ENCODE results near the gene KREMEN2. TPM values are rescaled to one million over a fixed set of nuclear protein-coding genes. Genes with fewer than 3 reads are reported as not detected.
A peak's percentile ranks its signal among the peaks of the same experiment; 100 is the strongest.

Gene KREMEN2
- total and polyA plus RNA-seq, 9 of the 15 experiments (the other 6 are each of a cell fraction or from before 2014, with no cell fraction given) = 0.04 to 7.7 (median 1.5) TPM; not detected in 1

DNA sequence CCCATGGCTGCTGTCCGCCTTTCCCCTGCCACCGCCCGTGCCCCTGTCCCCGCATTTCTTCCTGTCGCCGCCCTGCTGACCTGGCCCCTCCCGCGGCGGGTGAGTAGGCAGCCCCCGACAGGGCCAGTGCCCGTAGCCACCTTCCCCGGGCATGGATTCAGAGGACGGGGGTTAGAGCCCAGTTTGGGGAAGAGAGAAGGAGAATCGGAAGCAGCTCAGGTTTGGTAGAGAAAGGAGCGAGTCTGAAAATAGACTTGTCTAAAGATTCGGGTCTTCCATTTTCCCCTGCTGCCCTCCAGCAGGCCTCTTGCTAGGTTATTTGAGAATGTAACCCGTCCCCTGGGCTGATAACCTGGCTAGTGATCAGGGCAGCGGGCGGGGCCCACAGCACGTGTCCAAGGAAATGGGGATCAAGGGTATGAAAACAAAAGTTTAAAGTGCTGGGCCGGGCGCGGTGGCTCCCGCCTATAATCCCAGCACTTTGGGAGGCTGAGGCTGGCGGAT lies 40.8 kb downstream of the KREMEN2 start (continued):
- no peak for TF ChIP-seq ZNF589 (CRISPR knock-in tag; IDR thresholded peaks at IDR 0.05; ENCODE audit: low read depth)
- TF ChIP-seq, protein P1, sequence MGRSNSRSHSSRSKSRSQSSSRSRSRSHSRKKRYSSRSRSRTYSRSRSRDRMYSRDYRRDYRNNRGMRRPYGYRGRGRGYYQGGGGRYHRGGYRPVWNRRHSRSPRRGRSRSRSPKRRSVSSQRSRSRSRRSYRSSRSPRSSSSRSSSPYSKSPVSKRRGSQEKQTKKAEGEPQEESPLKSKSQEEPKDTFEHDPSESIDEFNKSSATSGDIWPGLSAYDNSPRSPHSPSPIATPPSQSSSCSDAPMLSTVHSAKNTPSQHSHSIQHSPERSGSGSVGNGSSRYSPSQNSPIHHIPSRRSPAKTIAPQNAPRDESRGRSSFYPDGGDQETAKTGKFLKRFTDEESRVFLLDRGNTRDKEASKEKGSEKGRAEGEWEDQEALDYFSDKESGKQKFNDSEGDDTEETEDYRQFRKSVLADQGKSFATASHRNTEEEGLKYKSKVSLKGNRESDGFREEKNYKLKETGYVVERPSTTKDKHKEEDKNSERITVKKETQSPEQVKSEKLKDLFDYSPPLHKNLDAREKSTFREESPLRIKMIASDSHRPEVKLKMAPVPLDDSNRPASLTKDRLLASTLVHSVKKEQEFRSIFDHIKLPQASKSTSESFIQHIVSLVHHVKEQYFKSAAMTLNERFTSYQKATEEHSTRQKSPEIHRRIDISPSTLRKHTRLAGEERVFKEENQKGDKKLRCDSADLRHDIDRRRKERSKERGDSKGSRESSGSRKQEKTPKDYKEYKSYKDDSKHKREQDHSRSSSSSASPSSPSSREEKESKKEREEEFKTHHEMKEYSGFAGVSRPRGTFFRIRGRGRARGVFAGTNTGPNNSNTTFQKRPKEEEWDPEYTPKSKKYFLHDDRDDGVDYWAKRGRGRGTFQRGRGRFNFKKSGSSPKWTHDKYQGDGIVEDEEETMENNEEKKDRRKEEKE (IDR thresholded peaks at IDR 0.05; ENCODE audit: borderline replicate concordance in 1 of 2, control insufficient read depth in 1 of 2, low read depth in 2 of 2, low read length in 1 of 2) = no peak
- TF ChIP-seq ZNF316 (IDR thresholded peaks at IDR 0.05) = no peak
- TF ChIP-seq ZNF184 (CRISPR knock-in tag; IDR thresholded peaks at IDR 0.05) = no peak
- TF ChIP-seq, protein P2, sequence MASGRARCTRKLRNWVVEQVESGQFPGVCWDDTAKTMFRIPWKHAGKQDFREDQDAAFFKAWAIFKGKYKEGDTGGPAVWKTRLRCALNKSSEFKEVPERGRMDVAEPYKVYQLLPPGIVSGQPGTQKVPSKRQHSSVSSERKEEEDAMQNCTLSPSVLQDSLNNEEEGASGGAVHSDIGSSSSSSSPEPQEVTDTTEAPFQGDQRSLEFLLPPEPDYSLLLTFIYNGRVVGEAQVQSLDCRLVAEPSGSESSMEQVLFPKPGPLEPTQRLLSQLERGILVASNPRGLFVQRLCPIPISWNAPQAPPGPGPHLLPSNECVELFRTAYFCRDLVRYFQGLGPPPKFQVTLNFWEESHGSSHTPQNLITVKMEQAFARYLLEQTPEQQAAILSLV (tag; IDR thresholded peaks at IDR 0.05) = no peak
- TF ChIP-seq HDAC6 (IDR thresholded peaks at IDR 0.05; ENCODE audit: low read depth, low read length) = no peak
- TF ChIP-seq, protein P3, sequence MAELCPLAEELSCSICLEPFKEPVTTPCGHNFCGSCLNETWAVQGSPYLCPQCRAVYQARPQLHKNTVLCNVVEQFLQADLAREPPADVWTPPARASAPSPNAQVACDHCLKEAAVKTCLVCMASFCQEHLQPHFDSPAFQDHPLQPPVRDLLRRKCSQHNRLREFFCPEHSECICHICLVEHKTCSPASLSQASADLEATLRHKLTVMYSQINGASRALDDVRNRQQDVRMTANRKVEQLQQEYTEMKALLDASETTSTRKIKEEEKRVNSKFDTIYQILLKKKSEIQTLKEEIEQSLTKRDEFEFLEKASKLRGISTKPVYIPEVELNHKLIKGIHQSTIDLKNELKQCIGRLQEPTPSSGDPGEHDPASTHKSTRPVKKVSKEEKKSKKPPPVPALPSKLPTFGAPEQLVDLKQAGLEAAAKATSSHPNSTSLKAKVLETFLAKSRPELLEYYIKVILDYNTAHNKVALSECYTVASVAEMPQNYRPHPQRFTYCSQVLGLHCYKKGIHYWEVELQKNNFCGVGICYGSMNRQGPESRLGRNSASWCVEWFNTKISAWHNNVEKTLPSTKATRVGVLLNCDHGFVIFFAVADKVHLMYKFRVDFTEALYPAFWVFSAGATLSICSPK (IDR thresholded peaks at IDR 0.05; ENCODE audit: borderline replicate concordance) = no peak
- TF ChIP-seq, protein P4, sequence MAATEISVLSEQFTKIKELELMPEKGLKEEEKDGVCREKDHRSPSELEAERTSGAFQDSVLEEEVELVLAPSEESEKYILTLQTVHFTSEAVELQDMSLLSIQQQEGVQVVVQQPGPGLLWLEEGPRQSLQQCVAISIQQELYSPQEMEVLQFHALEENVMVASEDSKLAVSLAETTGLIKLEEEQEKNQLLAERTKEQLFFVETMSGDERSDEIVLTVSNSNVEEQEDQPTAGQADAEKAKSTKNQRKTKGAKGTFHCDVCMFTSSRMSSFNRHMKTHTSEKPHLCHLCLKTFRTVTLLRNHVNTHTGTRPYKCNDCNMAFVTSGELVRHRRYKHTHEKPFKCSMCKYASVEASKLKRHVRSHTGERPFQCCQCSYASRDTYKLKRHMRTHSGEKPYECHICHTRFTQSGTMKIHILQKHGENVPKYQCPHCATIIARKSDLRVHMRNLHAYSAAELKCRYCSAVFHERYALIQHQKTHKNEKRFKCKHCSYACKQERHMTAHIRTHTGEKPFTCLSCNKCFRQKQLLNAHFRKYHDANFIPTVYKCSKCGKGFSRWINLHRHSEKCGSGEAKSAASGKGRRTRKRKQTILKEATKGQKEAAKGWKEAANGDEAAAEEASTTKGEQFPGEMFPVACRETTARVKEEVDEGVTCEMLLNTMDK (IDR thresholded peaks at IDR 0.05; ENCODE audit: borderline replicate concordance, insufficient read depth, low read depth, low read length, poor library complexity, severe bottlenecking) = no peak
- TF ChIP-seq, protein P5, sequence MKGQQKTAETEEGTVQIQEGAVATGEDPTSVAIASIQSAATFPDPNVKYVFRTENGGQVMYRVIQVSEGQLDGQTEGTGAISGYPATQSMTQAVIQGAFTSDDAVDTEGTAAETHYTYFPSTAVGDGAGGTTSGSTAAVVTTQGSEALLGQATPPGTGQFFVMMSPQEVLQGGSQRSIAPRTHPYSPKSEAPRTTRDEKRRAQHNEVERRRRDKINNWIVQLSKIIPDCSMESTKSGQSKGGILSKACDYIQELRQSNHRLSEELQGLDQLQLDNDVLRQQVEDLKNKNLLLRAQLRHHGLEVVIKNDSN (CRISPR knock-in tag; IDR thresholded peaks at IDR 0.05) = peak; percentile 60
- TF ChIP-seq, protein P6, sequence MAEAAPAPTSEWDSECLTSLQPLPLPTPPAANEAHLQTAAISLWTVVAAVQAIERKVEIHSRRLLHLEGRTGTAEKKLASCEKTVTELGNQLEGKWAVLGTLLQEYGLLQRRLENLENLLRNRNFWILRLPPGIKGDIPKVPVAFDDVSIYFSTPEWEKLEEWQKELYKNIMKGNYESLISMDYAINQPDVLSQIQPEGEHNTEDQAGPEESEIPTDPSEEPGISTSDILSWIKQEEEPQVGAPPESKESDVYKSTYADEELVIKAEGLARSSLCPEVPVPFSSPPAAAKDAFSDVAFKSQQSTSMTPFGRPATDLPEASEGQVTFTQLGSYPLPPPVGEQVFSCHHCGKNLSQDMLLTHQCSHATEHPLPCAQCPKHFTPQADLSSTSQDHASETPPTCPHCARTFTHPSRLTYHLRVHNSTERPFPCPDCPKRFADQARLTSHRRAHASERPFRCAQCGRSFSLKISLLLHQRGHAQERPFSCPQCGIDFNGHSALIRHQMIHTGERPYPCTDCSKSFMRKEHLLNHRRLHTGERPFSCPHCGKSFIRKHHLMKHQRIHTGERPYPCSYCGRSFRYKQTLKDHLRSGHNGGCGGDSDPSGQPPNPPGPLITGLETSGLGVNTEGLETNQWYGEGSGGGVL (CRISPR knock-in tag; IDR thresholded peaks at IDR 0.05) = no peak
- TF ChIP-seq POLR2AphosphoS2 (IDR thresholded peaks at IDR 0.05; ENCODE audit: low read length) = no peak
- no peak for TF ChIP-seq HIVEP1 (CRISPR knock-in tag; IDR thresholded peaks at IDR 0.05)
- TF ChIP-seq, protein P7, sequence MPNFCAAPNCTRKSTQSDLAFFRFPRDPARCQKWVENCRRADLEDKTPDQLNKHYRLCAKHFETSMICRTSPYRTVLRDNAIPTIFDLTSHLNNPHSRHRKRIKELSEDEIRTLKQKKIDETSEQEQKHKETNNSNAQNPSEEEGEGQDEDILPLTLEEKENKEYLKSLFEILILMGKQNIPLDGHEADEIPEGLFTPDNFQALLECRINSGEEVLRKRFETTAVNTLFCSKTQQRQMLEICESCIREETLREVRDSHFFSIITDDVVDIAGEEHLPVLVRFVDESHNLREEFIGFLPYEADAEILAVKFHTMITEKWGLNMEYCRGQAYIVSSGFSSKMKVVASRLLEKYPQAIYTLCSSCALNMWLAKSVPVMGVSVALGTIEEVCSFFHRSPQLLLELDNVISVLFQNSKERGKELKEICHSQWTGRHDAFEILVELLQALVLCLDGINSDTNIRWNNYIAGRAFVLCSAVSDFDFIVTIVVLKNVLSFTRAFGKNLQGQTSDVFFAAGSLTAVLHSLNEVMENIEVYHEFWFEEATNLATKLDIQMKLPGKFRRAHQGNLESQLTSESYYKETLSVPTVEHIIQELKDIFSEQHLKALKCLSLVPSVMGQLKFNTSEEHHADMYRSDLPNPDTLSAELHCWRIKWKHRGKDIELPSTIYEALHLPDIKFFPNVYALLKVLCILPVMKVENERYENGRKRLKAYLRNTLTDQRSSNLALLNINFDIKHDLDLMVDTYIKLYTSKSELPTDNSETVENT (CRISPR knock-in tag; IDR thresholded peaks at IDR 0.05) = no peak

Data from K562 (cell line).